LNCAP (cell line): ENCODE results near the gene ELL.

Experiments used
- CTCF ChIP-seq: fragments of 450-650 bp; IDR thresholded peaks from 2 replicates; pipeline ENCODE4 v1.5.1; 2017; ENCODE audit warnings: mild to moderate bottlenecking

Gene ELL

DNA sequence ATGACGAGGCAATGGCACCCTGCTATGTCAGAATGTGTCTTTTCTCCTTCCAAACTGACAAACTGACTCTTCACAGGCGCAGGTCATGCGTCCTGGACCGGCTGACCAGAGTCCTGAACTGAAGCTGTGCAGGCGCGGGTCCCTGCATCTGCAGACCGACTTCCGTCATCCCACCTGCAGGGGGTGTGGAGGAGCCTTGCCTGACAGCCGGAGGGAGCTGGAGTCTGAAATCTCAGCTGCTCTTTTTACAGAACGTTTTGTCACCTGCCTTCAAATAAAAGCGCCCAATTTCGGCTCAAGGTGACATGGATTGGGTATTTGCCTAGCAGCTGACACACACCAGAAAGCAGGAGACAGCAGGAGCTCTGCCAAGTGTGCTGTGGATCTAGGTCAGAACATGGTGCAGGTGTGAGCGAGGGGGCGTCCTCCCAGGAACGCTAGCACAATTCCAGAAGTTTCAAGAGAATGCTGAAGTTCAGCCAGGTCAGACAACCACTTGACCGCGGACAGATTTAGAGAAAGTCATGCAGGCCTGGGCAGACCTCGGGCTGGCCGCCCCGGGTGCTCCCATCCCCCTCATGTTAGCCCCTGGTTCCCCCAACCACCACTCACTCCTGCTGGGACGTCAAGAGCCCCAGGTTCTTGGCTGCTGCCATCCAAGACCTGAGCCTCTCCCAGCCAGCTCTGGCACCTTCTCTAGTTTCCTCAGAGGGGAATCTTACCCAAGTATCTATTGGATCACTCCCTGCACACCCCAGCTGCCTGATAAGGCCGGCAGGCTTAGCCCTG, 32.8 kb downstream of the ELL start:
- peak; percentile 46 for TF ChIP-seq CTCF

DNA sequence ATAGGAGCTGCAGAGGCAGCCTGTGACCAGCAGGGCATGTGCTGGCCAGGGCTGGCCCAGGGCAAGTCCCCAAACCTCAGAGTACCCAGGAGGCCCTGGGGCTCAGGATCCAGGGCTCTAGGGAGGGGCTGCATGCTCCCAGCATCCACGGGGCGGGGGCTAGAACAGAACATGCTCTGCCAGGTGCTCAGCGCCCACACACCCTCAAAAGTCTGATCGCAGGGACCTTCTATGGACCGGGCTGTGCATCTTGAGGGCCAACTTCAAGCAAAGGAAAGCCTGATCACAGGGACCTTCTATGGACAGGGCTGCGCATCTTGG, 33.5 kb downstream of the ELL start:
- TF ChIP-seq CTCF, result no peak

- TF ChIP-seq CTCF, result peak; percentile 19; the same call in 1 of the 2 replicates
These were observed 34.1 kb downstream of the ELL start for GRCh38 chr19:18487576-18488402.

DNA sequence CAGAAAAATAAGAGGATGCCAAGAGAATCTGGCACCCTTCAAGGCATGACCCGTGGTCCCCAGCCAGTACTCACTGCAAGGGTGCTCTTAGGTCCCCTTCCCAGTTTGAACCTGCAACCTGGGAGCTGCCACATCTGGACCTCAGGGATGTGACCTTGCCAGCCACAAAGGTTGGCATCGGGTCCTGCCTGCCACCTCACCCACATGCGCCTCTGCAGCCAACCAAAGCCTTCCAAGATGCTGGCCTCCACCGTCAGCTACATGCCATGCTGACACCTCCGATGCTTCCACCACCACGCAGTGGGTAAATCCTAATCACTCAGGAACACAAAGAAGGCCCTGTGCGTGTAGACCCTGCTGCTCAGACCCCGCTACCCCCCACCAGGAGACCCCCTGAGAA, 35.1 kb downstream of the ELL start:
- no peak for TF ChIP-seq CTCF

DNA sequence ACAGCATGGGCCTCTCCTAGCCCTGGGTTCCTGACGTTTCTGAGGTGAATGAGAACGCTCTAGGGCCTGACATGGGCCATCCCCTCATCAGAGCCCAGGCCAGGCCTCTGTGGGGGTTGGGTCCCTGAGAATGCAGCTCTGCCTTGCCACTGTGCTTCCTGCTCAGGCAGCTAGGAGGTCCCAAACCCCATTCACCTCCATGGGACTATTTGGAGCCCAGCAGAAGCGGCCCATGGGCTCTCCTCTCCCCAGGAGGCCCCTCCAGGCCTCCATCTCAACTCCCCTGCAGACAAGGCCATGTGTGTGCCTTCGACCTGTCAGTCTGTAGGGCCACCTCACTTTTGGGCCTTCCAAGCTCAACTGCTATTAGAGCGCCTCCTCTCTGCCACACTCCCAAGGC, 36.9 kb downstream of the ELL start:
- no peak for TF ChIP-seq CTCF

DNA sequence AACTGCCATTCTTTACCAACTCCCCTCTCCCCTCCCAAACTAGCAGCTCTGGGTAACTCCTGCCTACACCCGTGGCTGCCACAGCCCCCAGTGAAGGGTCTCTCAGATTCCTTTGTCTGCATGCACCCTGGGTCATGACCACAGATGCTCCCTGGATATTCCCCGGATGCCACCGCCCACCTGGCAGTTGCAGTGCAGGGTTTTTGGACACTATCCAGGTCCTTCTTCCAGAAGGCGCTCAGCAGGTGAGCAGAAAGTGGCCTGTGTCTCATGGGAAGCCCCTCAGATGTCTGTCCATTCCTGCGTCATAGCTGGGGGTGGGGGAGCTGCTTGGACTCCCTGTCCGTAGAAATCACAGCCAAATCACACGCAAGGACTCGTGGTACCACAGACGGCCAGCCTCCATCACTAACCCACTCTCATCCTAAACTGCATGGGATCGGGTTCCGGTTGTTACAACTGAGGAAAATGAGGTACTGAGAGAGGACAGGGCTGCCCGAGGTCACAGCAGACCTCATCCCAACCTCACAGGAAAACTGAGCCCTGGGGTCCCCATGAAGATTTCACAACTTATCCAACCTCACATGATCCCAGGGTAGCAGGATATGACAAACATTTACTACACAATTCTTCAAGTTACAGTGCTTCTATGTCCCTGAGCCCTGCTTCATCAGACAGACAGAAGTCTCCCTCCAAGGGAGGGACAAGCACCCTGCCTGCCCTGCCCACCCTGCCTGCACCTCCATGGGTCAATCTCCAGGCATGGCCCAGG, 38.6 kb downstream of the ELL start:
- no peak for TF ChIP-seq CTCF

DNA sequence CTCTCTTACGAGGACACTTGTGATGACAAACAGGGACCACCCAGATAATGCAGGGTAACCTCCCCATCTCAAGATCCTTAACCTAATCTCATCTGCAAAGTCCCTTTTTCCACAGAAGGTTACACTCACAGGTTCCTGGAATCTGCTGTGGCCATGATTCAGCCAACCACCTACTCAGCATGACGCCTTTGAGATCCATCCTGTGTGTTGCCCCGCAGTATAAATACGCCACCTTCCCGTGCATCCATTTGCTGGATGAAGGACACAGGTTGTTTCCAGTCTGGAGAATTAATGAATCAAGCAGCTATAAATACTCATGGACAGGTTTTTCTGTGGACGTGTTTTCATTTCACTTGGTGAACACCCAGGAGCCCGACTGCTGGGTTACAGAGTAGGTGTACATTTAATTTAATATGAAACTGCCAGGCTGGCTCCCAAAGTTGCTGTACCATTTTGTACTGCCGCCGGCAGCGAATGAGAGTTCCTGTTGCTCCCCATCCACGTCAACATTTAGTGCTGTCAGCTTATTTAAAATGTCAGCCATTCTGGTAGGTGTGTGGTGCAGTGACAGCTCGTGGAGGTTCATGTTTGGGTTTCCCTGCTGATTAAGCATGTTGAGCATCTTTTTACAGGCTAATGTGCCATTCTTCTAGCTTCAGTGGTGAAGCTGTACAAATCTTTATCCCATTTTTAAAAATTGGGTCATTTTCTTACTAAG, 40.2 kb downstream of the ELL start:
- TF ChIP-seq CTCF, result no peak
